ENCODE results near the gene FOXD4L1.
"Not testable (repeated sequence)": the region's sequence is repeated elsewhere in the genome, so short reads cannot be mapped to it uniquely, and the experiment has no call there.

GRCh38 chr2:113532991-113533390 is 34.5 kb downstream of the FOXD4L1 start:
- TF ChIP-seq, protein P1, sequence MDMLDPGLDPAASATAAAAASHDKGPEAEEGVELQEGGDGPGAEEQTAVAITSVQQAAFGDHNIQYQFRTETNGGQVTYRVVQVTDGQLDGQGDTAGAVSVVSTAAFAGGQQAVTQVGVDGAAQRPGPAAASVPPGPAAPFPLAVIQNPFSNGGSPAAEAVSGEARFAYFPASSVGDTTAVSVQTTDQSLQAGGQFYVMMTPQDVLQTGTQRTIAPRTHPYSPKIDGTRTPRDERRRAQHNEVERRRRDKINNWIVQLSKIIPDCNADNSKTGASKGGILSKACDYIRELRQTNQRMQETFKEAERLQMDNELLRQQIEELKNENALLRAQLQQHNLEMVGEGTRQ (IDR thresholded peaks at IDR 0.05; ENCODE audit: borderline replicate concordance, low read depth, low read length): not testable (repeated sequence)
- TF ChIP-seq BRCA1 (IDR thresholded peaks at IDR 0.05; ENCODE audit: low read depth, low read length); CTCF (IDR thresholded peaks at IDR 0.05 in 2 of 3, conservative IDR thresholded peaks at IDR 0.05 in 1 of 3; ENCODE audit: control insufficient read depth in 2 of 3, extremely low read depth in 1 of 3, insufficient read depth in 1 of 3, low read depth in 3 of 3, low read length in 3 of 3); KDM1A (IDR thresholded peaks at IDR 0.05; ENCODE audit: borderline replicate concordance); EZH2 (IDR thresholded peaks at IDR 0.05; ENCODE audit: borderline replicate concordance, control insufficient read depth, low read depth, low read length); POLR2AphosphoS5 (IDR thresholded peaks at IDR 0.05; ENCODE audit: low read length); EP300 (IDR thresholded peaks at IDR 0.05; ENCODE audit: borderline replicate concordance in 1 of 2, control insufficient read depth in 1 of 2, low read depth in 2 of 2, low read length in 2 of 2); IRF3 (IDR thresholded peaks at IDR 0.05); PML (IDR thresholded peaks at IDR 0.05; ENCODE audit: low read length); POLR2A (IDR thresholded peaks at IDR 0.05; ENCODE audit: low read depth, low read length); TCF12 (IDR thresholded peaks at IDR 0.05; ENCODE audit: low read depth, low read length); CREB1 (IDR thresholded peaks at IDR 0.05; ENCODE audit: low read depth): not testable (repeated sequence)
- TF ChIP-seq, protein P2, sequence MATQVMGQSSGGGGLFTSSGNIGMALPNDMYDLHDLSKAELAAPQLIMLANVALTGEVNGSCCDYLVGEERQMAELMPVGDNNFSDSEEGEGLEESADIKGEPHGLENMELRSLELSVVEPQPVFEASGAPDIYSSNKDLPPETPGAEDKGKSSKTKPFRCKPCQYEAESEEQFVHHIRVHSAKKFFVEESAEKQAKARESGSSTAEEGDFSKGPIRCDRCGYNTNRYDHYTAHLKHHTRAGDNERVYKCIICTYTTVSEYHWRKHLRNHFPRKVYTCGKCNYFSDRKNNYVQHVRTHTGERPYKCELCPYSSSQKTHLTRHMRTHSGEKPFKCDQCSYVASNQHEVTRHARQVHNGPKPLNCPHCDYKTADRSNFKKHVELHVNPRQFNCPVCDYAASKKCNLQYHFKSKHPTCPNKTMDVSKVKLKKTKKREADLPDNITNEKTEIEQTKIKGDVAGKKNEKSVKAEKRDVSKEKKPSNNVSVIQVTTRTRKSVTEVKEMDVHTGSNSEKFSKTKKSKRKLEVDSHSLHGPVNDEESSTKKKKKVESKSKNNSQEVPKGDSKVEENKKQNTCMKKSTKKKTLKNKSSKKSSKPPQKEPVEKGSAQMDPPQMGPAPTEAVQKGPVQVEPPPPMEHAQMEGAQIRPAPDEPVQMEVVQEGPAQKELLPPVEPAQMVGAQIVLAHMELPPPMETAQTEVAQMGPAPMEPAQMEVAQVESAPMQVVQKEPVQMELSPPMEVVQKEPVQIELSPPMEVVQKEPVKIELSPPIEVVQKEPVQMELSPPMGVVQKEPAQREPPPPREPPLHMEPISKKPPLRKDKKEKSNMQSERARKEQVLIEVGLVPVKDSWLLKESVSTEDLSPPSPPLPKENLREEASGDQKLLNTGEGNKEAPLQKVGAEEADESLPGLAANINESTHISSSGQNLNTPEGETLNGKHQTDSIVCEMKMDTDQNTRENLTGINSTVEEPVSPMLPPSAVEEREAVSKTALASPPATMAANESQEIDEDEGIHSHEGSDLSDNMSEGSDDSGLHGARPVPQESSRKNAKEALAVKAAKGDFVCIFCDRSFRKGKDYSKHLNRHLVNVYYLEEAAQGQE (IDR thresholded peaks at IDR 0.05; ENCODE audit: low read depth, low read length): not testable (repeated sequence)
